ENCODE data around the gene ATP9B.

GRCh38 chr18:79421275-79421857, 352.2 kb downstream of the ATP9B start:
- TF ChIP-seq CTCF (tag by site-specific recombination; IDR thresholded peaks at IDR 0.05) (no peak), BCL11B (tag by site-specific recombination; IDR thresholded peaks at IDR 0.05; ENCODE audit: low read depth) (no peak), ZNF596 (tag by site-specific recombination; IDR thresholded peaks at IDR 0.05) (no peak), GLI4 (tag by site-specific recombination; IDR thresholded peaks at IDR 0.05) (no peak), ZNF280C (tag by site-specific recombination; IDR thresholded peaks at IDR 0.05) (no peak), ZBTB17 (tag by site-specific recombination; IDR thresholded peaks at IDR 0.05) (no peak)

Data from HEK293 (cell line).